HG03565 (cell line): Measurements from ENCODE around the gene TMEM41A.
A peak's percentile ranks its signal among the peaks of the same experiment; 100 is the strongest.

ENCODE experiments used
- ATAC-seq: cut with Tn5 transposase; IDR thresholded peaks from one replicate; pipeline ENCODE4 v1.9.1; 2021; ENCODE audit warnings: mild to moderate bottlenecking, moderate library complexity; ENCODE audit not compliant: unreplicated experiment

Gene TMEM41A

DNA sequence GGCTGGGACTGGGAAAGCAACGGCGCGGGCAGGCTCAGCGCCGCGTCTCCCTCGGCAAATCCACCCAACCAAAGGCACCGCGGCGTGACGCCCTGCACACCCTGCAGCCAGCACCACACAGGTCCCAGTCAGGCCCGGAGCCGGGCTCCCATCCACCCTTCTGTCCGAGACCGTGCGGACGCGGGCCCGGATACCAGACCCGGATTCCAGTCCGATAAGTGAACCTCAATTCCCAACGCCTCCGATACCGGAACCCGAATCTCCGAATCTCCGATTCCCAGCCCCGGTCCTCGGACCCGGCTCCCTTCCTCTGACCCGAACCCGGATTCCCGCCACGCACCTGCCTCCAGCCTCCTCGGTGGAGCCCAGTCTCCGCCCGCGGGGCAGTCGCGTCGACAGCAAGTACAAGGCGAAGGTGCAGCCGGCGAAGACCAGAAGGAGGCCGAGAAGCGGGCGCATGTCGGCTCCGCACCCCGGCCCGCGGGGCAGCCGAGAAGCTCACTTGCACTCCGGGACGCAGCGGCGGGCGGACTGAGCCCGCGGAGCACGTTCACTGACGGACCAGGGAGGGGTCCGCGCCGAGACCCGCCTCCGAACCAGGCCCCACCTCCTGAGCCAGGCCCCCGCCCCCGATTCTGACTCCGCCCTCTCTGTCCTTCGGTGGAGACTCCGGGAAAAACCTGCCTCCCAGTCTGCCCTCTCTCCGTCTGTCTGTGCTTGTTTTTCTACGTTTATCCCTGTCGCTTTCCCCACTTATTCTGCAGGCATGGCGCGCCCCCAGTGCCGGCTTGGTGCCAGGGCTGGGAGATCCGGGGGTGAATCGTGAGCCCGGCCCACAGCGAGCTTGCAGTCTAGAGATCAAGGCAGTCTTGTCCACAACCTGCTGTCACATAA lies at the start of gene TMEM41A:
Gene TMEM41A, minus strand, starts transcription at position 533 of the 894 bp plus-strand sequence. Its CDS starts 74 bp downstream, at position 459.
- peak; percentile 92 for ATAC-seq

DNA sequence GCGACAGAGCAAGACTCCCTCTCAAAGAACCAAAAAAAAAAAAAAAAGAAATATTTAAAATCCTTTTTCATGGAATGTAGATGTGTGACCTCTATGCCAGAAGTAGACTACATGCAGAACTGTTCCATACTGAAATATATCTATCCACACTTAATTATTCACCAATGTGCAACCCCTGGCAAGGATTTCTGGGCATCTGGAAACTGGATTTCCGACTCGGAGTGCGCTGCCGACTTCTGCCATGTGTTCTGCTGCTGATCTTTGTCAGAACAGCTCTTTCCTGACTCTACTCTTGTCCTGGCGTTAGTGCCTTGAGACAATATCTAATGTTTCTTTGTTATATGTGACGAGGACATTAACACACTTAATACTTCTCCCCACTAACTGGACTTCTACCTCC lies 41.9 kb upstream of the TMEM41A start:
- no peak for ATAC-seq

DNA sequence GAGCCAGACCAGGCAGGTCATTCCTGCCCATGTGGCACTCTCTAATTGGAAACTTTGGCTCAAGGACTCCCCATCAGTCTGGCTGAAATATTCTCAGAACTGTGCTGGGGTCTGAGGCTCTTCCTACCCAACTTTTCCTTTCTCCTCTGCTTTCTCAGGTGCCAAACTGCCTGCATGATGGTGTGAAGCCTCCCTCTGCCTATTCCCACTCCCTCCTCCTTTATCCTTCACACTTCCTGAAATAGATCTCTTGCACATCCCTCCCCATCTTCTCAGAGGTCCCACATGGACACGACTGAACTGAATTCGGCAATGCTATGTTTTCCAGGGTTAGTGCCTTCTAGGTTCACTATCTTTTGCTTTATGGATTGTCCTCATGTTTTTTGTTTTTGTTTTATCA lies 41.1 kb upstream of the TMEM41A start:
- no peak for ATAC-seq

DNA sequence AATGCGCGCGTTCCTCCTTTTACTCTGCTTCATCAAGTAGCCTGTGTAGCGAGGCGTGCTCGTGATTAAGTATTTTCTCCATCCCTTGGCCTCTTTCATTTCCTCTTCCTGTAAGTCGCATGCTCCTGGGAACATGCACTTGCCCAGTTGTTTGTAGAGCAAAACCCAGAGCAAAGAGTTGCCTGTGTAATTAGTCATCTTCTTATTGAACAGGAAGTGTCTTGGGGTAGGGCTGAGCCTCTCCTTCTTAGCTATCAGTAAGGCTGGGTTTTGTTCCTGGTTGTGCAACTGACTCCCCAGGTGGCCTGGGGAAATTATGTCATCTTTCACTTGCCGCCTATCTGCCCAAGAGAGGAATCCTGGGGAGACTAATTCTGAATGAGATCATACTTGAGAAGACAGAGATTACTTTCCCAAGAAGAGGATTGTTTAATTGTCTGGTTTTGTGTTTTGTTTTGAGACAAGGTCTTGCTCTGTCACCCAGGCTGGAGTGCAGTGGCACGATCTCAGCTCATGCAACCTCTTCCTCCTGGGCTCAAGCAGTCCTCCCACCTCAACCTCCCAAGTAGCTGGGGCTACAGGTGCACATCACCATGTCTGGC lies 38.6 kb upstream of the TMEM41A start:
- peak; percentile 97 for ATAC-seq

DNA sequence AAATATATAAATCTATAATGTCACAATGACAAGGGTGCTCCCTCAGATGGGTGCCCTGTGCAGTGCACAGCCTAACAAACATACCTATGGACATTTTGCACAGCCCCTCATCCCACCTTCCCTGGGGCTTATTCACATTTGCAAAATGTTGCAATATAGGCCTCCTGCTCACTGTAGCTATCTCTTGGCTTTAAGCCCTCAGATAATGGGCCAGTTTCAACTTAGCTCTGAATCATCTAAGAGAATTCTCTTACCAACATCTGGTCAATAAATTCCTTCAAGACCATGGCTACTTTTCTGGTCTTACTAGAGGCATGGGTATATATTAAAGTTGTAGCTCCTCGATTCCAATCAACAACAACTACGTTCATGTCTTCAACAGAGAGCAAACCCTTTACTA lies 35.7 kb upstream of the TMEM41A start:
- ATAC-seq: no peak

DNA sequence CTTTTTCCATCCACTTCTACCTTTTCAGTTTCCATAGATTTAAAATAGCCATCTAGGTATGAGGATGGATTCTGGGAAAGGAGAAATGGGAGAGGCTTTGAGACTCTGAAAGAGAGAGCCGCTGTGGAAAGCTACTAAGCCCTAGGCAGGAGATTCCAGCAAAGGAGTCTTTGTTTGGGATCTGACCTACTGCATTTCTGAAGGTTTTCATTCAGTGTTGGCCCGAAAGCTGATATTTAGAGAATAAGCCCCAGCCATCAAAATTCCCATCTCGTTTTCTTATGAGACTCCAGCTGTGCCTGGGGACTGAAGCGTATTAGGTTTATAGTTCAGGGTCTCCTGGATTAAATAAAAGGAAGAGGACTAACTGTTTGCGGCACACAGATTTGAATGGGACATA lies 34.1 kb upstream of the TMEM41A start:
- no peak for ATAC-seq

- ATAC-seq: no peak
These were observed 32.0 kb upstream of the TMEM41A start for GRCh38 chr3:185530856-185531255.

DNA sequence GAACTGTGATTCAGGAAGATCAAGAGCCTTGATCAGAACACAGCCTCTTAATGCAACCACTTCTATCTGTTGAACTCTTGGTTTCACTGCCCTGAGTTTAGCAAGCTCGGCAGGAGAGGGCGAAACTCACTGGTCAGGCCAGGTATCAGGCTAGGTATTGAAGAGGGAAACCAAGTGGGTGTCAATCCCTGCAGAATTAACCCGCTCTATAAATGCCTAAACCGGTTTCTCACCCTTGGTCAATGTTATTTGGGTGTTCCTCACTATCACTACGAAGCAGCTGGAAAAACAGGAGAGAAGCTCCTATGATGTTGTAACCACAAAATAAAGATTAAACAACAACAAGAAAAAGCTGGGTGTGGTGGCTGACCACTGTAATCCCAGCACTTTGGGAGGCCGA lies 29.7 kb upstream of the TMEM41A start:
- ATAC-seq: no peak

GRCh38 chr3:185527364-185527763 lies 28.5 kb upstream of the TMEM41A start:
- no peak for ATAC-seq

DNA sequence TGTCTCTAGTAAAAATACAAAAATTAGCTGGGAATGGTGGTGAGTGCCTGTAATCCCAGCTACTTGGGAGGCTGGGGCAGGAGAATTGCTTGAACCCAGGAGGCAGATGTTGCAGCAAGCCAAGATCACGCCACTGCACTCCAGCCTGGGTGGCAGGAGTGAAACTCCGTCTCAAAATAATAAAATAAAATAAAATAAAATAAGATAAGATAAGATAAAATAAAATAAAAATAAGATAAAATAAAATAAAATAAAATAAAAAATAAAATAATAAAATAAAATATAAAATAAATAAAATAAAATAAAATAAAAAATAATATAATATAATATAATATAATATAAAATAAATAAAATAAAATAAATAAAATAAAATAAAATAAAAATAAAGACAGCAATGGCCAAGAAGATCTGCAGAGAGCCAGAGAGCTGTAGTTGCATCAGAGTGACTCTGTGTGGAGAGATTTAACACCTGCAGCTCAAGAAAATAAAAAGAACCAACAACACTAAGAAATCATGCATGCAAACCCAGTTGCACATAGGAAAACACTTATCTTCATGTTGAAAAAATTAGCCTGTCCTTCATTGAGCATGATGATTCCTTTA lies 27.6 kb upstream of the TMEM41A start:
- ATAC-seq: no peak

DNA sequence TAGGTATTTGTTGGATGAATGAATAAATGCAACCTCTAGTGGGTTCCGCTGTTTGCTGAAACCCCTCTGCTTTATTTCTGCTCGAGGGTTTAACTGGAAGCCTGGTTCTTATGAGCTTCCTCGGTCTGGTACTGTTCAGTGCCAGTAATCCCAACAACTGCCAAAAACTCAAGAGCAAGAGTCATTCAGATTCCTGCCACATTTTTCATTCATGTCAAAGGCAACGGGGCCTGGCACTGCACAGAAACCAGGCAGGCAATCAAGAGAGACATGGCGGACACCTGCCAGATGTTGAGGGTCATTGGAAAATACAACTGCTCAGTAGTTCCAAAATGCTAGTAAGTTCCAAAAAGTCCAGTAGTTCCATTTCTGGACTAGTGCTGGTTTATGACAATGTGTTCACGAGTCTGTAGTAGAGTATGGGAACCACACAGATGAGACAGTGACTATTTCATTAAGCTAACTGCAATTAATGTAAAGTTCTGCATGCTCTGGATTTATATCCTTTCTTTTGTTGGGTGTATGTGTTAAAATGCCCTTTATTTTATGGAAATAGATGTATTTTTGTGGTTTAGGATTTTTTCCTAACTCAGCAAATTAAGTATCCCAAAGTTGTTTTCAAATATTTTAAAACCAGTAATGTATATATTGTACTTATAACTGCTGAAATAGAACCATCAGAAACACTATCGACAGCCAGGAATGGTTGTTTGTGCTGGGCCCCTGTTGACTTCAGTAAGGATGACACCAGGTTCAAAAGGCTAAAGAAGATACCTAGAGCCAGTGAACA lies 22.7 kb upstream of the TMEM41A start:
- no peak for ATAC-seq

GRCh38 chr3:185519021-185519420 lies 20.2 kb upstream of the TMEM41A start:
- ATAC-seq: no peak

DNA sequence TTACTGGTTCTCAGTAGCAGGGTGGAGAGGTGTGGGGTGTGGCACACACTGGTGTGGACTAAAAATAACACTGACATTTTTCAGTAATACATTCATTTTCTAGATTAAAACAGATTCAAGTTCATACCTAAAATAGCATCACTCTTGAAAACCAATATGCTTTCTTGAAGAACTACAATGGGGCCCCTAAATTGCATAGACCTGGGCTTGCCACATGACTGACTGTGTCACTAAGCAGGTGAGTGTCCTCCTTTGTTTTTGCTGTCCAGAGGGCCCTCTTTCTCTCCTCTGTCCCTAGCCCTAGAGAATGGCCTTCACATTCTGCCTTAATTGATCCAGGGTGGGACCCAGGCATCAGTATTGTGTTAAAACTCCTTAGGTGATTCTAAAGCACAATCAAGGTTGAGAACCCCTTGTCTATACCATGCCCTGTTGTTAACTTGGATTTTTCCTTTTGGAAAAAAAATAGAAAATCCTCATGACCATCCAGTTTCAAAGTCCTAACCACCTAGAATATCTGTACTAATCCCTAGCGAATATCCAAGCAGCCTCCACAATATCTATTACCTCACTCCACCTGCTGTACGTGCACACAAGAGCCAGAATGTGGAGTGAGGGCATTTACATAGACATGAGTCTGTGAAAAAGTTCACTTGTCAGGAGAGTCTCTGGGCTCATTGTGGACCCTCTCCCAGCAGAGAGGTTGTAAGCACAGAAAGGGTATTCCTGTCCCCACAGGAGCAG lies 18.7 kb upstream of the TMEM41A start:
- no peak for ATAC-seq

- no peak for ATAC-seq
These were observed 12.9 kb upstream of the TMEM41A start for GRCh38 chr3:185511711-185512110.

- ATAC-seq: no peak
These were observed 9.6 kb upstream of the TMEM41A start for GRCh38 chr3:185508335-185508991.

DNA sequence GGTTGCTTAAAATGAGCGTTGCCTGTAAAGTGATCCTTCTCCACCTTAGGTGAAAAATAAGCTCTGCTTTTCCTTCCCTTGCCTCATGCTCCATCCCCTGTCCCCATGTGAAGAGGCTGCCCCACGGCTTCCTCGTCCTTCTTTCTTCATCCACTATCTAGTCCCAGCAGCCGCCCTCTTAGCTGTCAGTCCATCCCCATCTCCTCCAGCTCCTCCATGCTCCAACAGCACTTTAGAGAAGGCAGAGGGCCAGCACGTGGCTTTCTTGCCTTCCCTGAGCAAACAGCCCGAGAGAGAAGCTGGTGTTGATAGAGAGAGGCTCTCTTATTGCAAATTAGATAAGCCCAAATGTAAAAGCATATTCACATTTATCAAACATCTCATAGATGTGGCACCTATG lies 9.0 kb upstream of the TMEM41A start:
- no peak for ATAC-seq

- no peak for ATAC-seq
These were observed 5.8 kb upstream of the TMEM41A start for GRCh38 chr3:185504636-185505035.

DNA sequence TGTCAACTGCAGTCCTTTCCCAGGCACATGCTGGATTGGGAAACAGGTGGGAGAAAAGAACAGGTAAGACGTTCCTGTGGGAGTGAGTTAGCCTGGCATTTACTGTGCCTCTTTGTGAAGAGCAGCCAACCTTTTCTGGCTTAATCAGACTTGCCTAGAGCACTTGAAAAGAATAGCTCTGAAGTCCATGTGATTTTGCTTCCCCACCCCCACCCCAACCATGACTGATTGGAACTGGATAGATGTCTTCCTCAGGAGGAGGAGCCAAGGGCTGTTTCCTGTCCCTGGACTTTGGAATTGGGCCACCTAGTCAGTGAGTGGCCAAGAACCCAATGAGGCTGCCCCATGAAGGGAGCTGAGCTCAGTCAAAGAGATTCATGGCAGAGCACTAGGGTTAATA lies 4.7 kb upstream of the TMEM41A start:
- ATAC-seq: no peak

DNA sequence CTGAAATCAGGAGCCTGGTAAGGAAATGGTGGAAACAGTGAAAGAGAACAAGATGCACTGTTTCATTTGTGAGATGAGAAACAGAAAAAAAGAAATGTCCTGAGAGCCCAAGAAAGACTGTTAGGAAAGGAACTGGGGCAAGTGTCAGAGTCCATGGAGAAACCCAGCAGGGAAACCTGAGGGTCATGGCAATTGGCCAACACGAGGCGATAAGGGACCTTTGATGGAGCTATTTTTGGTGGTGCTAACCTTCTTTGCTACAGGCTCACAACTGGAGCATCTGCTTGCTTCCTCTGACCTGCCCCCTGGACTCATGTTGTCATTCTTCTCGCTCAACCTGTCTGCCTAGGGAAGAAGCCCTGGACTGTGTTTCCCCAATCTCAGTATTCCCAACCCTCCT lies 4.2 kb upstream of the TMEM41A start:
- ATAC-seq: no peak

DNA sequence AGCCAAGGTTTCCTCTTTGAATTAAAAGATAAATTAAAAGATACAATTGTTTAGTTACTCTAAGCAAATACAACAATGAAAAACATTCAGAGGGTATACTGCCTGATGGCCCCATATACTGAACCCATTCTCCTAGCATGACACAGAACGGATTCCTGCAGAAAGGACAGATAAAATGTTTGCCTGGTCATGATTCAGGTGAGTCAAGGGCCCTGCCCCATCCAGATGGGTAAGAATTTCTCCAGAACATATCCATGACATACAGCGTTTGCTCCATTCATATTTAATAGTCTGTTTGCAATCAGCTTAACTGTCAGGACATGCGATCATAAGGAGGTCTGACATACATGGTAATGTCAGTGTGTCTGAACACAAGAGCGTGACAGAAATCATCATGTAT lies 8.6 kb downstream of the TMEM41A start:
- ATAC-seq: no peak
